NCI-H187 (cell line): Measurements from ENCODE around the gene PLCL2.
"Not testable (repeated sequence)": the region's sequence is repeated elsewhere in the genome, so short reads cannot be mapped to it uniquely, and the experiment has no call there.

ENCODE experiments used
- DNase-seq, 2 experiments: peaks; one replicate each; lab custom pipeline; 2025; lab: John Stamatoyannopoulos, UW

PLCL2 gene

GRCh38 chr3:17122758-17123157 lies 238.0 kb downstream of the PLCL2 start:
- no peak for DNase-seq

GRCh38 chr3:17125738-17126442 lies 241.1 kb downstream of the PLCL2 start:
- no peak for DNase-seq

- not testable (repeated sequence) for DNase-seq
Measured at GRCh38 chr3:17128671-17129070, 243.9 kb downstream of the PLCL2 start.

GRCh38 chr3:17129556-17129955 lies 244.8 kb downstream of the PLCL2 start:
- no peak for DNase-seq

GRCh38 chr3:17130956-17131355 lies 246.2 kb downstream of the PLCL2 start:
- no peak for DNase-seq

GRCh38 chr3:17132286-17133115 lies 247.7 kb downstream of the PLCL2 start:
- no peak for DNase-seq

- DNase-seq: no peak
Measured at GRCh38 chr3:17133632-17134545, 249.1 kb downstream of the PLCL2 start.

GRCh38 chr3:17135696-17136095 lies 250.9 kb downstream of the PLCL2 start:
- DNase-seq: no peak

GRCh38 chr3:17136136-17136721 lies 251.5 kb downstream of the PLCL2 start:
- no peak for DNase-seq

- DNase-seq: no peak
Measured at GRCh38 chr3:17137321-17137826, 252.6 kb downstream of the PLCL2 start.

- DNase-seq: no peak
Measured at GRCh38 chr3:17138246-17139039, 253.7 kb downstream of the PLCL2 start.
